Measurements from ENCODE around the gene FUNDC2.
A peak's percentile ranks its signal among the peaks of the same experiment; 100 is the strongest.
"Not testable (repeated sequence)": the region's sequence is repeated elsewhere in the genome, so short reads cannot be mapped to it uniquely, and the experiment has no call there.

The FUNDC2 gene

GRCh38 chrX:155026727-155027508, at the start of gene FUNDC2:
Gene FUNDC2, plus strand, starts transcription at chrX:155026844. Its CDS starts 95 bp downstream, at chrX:155026939.
- no peak for TF ChIP-seq ZNF274 (IDR thresholded peaks at IDR 0.05; ENCODE audit: low read depth, low read length)
- H3K4me3 ChIP-seq (ENCODE audit: low read length): peak within 1 kb of the TSS; percentile 85

GRCh38 chrX:154979629-154980028, 47.0 kb upstream of the FUNDC2 start:
- no peak overlapping the region for H3K4me3 ChIP-seq (ENCODE audit: low read length)
- TF ChIP-seq ZNF274 (IDR thresholded peaks at IDR 0.05; ENCODE audit: low read depth, low read length): no peak

- peak overlapping the region; percentile 56; the same call in 1 of the 2 replicates for H3K4me3 ChIP-seq (ENCODE audit: low read length)
- TF ChIP-seq ZNF274 (IDR thresholded peaks at IDR 0.05; ENCODE audit: low read depth, low read length): no peak
Observed at GRCh38 chrX:154980330-154981115, 46.1 kb upstream of the FUNDC2 start.

- TF ChIP-seq ZNF274 (IDR thresholded peaks at IDR 0.05; ENCODE audit: low read depth, low read length): no peak
- H3K4me3 ChIP-seq (ENCODE audit: low read length): peak overlapping the region; percentile 14; the same call in 1 of the 2 replicates
Observed at GRCh38 chrX:154981116-154981411, 45.6 kb upstream of the FUNDC2 start.

- no peak for TF ChIP-seq ZNF274 (IDR thresholded peaks at IDR 0.05; ENCODE audit: low read depth, low read length)
- no peak overlapping the region for H3K4me3 ChIP-seq (ENCODE audit: low read length)
Observed at GRCh38 chrX:154986826-154987575, 39.6 kb upstream of the FUNDC2 start.

- no peak for TF ChIP-seq ZNF274 (IDR thresholded peaks at IDR 0.05; ENCODE audit: low read depth, low read length)
- H3K4me3 ChIP-seq (ENCODE audit: low read length): no peak overlapping the region
Observed at GRCh38 chrX:154987940-154988339, 38.7 kb upstream of the FUNDC2 start.

GRCh38 chrX:154988719-154989118, 37.9 kb upstream of the FUNDC2 start:
- no peak for TF ChIP-seq ZNF274 (IDR thresholded peaks at IDR 0.05; ENCODE audit: low read depth, low read length)

GRCh38 chrX:154990496-154990895, 36.1 kb upstream of the FUNDC2 start:
- peak overlapping the region; percentile 17; the same call in 1 of the 2 replicates for H3K4me3 ChIP-seq (ENCODE audit: low read length)
- TF ChIP-seq ZNF274 (IDR thresholded peaks at IDR 0.05; ENCODE audit: low read depth, low read length): no peak

More at GRCh38 chrX:154988719-154989118, 37.9 kb upstream of the FUNDC2 start:
- no peak overlapping the region for H3K4me3 ChIP-seq (ENCODE audit: low read length)

GRCh38 chrX:154991039-154991438, 35.6 kb upstream of the FUNDC2 start:
- peak overlapping the region; percentile 17; the same call in 1 of the 2 replicates for H3K4me3 ChIP-seq (ENCODE audit: low read length)
- no peak for TF ChIP-seq ZNF274 (IDR thresholded peaks at IDR 0.05; ENCODE audit: low read depth, low read length)

GRCh38 chrX:154991476-154991875, 35.2 kb upstream of the FUNDC2 start:
- no peak for TF ChIP-seq ZNF274 (IDR thresholded peaks at IDR 0.05; ENCODE audit: low read depth, low read length)
- H3K4me3 ChIP-seq (ENCODE audit: low read length): no peak overlapping the region

- TF ChIP-seq ZNF274 (IDR thresholded peaks at IDR 0.05; ENCODE audit: low read depth, low read length): no peak
- H3K4me3 ChIP-seq (ENCODE audit: low read length): no peak overlapping the region
Observed at GRCh38 chrX:154998204-154998880, 28.3 kb upstream of the FUNDC2 start.

- H3K4me3 ChIP-seq (ENCODE audit: low read length): no peak overlapping the region
- TF ChIP-seq ZNF274 (IDR thresholded peaks at IDR 0.05; ENCODE audit: low read depth, low read length): no peak
Observed at GRCh38 chrX:155000841-155001240, 25.8 kb upstream of the FUNDC2 start.

GRCh38 chrX:155001873-155002272, 24.8 kb upstream of the FUNDC2 start:
- no peak overlapping the region for H3K4me3 ChIP-seq (ENCODE audit: low read length)
- no peak for TF ChIP-seq ZNF274 (IDR thresholded peaks at IDR 0.05; ENCODE audit: low read depth, low read length)

- no peak for TF ChIP-seq ZNF274 (IDR thresholded peaks at IDR 0.05; ENCODE audit: low read depth, low read length)
Observed at GRCh38 chrX:155005190-155005589, 21.5 kb upstream of the FUNDC2 start.

GRCh38 chrX:155006379-155006778, 20.3 kb upstream of the FUNDC2 start:
- not testable (repeated sequence) for H3K4me3 ChIP-seq (ENCODE audit: low read length)

More at GRCh38 chrX:155005190-155005589, 21.5 kb upstream of the FUNDC2 start:
- H3K4me3 ChIP-seq (ENCODE audit: low read length): no peak overlapping the region

GRCh38 chrX:155006913-155007671, 19.6 kb upstream of the FUNDC2 start:
- H3K4me3 ChIP-seq (ENCODE audit: low read length): not testable (repeated sequence)

- not testable (repeated sequence) for H3K4me3 ChIP-seq (ENCODE audit: low read length)
Observed at GRCh38 chrX:155008578-155008977, 18.1 kb upstream of the FUNDC2 start.

Measured in GM08714 (cell line).